ENCODE data around the gene C1QTNF12. TPM values are rescaled to one million over a fixed set of nuclear protein-coding genes. Genes with fewer than 3 reads are reported as not detected.

Gene C1QTNF12
- polyA plus RNA-seq, 1 of the 3 experiments (the other 2 are of a cell fraction): 0.59 TPM

- H3F3A ChIP-seq (replicated peaks; ENCODE audit: insufficient read depth): no peaks in the 10 kb centered on the region
- WGBS (ENCODE audit: low lambda C conversion rate): 94% methylated on average over 20 of the region's 24 CpGs
- H3K36me3 ChIP-seq (replicated peaks in 1 of 2; ENCODE audit: control insufficient read depth in 1 of 2, insufficient read depth in 2 of 2, low read length in 1 of 2): peaks cover 0 to 53% of the 10 kb centered on the region in 2 experiments
- POLR2A ChIA-PET: no interaction called here
- peaks cover 5% of the 10 kb centered on the region; the same call in 1 of the 2 replicates for H3K79me2 ChIP-seq (ENCODE audit: insufficient read depth)
- no peak overlapping the region for H3K9ac ChIP-seq
- H3K9me3 ChIP-seq: no peaks in the 10 kb centered on the region
- TF ChIP-seq JUND (IDR thresholded peaks at IDR 0.05): no peak
- TF ChIP-seq PBX3 (IDR thresholded peaks at IDR 0.05): no peak
- TF ChIP-seq YY1 (IDR thresholded peaks at IDR 0.05; ENCODE audit: low read depth): no peak
- TF ChIP-seq TEAD4 (IDR thresholded peaks at IDR 0.05; ENCODE audit: borderline replicate concordance, insufficient read depth): no peak
- no peak for TF ChIP-seq RXRA (IDR thresholded peaks at IDR 0.05; ENCODE audit: borderline replicate concordance, low read depth)
- TF ChIP-seq NRF1 (IDR thresholded peaks at IDR 0.05; ENCODE audit: low read depth, low read length): no peak
- TF ChIP-seq REST (IDR thresholded peaks at IDR 0.05; ENCODE audit: low read depth, low read length): no peak
- no peak for TF ChIP-seq USF1 (IDR thresholded peaks at IDR 0.05; ENCODE audit: borderline replicate concordance, low read depth)
- TF ChIP-seq TAF1 (IDR thresholded peaks at IDR 0.05; ENCODE audit: borderline replicate concordance, low read depth, low read length): no peak
- no peak for TF ChIP-seq FOXJ3 (CRISPR knock-in tag; IDR thresholded peaks at IDR 0.05)
- no peak for TF ChIP-seq ZBTB33 (IDR thresholded peaks at IDR 0.05; ENCODE audit: borderline replicate concordance, low read depth)
- no peak for TF ChIP-seq NFIC (IDR thresholded peaks at IDR 0.05; ENCODE audit: borderline replicate concordance)
- TF ChIP-seq ELF1 (IDR thresholded peaks at IDR 0.05): no peak
- no peak for TF ChIP-seq EZH2phosphoT487 (IDR thresholded peaks at IDR 0.05; ENCODE audit: borderline replicate concordance, low read depth)
- no peak for TF ChIP-seq MEF2A (IDR thresholded peaks at IDR 0.05; ENCODE audit: borderline replicate concordance, low read depth)
- no peak for TF ChIP-seq MAX (IDR thresholded peaks at IDR 0.05; ENCODE audit: low read depth)
- no peak for TF ChIP-seq USF2 (IDR thresholded peaks at IDR 0.05; ENCODE audit: borderline replicate concordance, low read depth, low read length)
- TF ChIP-seq POLR2AphosphoS5 (IDR thresholded peaks at IDR 0.05; ENCODE audit: low read depth, low read length): no peak
- TF ChIP-seq RCOR1 (IDR thresholded peaks at IDR 0.05; ENCODE audit: low read length): no peak
- TF ChIP-seq TCF12 (IDR thresholded peaks at IDR 0.05): no peak
- H3K9me2 ChIP-seq: no peaks in the 10 kb centered on the region
- no peaks in the 10 kb centered on the region for H3K27me3 ChIP-seq (ENCODE audit: insufficient read depth)
- no peak overlapping the region for H3K4me2 ChIP-seq
- no peaks in the 10 kb centered on the region for H3K4me1 ChIP-seq (ENCODE audit: control insufficient read depth in 1 of 2, insufficient read depth in 2 of 2, low read depth in 1 of 2, low read length in 1 of 2)
- CTCF ChIA-PET: interaction anchor here (1.7 kb wide), 1 partner anchor 98 kb away, joined by 7 read pairs; no protein-coding TSS in a partner anchor
- DNase-seq: no peak
- H3K4me3 ChIP-seq (ENCODE audit: low read depth in 2 of 2, low read length in 1 of 2): no peak overlapping the region
- H2AFZ ChIP-seq (ENCODE audit: low read depth): no peak overlapping the region
- no peak overlapping the region for H3K27ac ChIP-seq (ENCODE audit: low read depth in 2 of 2, low read length in 1 of 2)
- no peaks in the 10 kb centered on the region for H4K20me1 ChIP-seq (ENCODE audit: insufficient read depth)
Observed at GRCh38 chr1:1220197-1220596, 26.3 kb downstream of the C1QTNF12 start.

Data from SK-N-SH (cell line).